ENCODE data around the gene IL1RAPL1.

The IL1RAPL1 gene

DNA sequence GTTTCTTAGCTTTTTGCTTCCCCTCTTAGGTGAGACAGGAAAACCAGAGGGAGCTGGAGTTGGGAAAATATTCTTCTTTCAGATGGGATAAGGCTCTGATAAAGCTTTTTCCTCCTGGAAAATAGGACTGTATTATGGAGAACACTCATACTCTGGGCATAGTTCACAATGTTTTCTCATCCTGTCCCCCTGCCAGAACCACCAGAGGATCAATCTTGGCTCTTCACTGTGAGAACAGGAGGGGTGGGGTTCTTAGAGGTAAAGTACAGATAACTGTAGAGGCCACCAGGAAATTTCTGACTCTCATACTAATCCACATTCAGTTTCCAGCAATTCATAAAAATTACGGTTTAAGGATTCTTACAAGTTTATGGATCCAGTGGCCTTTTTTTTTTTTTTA lies 966.3 kb downstream of the IL1RAPL1 start:
- no peak for DNase-seq

DNA sequence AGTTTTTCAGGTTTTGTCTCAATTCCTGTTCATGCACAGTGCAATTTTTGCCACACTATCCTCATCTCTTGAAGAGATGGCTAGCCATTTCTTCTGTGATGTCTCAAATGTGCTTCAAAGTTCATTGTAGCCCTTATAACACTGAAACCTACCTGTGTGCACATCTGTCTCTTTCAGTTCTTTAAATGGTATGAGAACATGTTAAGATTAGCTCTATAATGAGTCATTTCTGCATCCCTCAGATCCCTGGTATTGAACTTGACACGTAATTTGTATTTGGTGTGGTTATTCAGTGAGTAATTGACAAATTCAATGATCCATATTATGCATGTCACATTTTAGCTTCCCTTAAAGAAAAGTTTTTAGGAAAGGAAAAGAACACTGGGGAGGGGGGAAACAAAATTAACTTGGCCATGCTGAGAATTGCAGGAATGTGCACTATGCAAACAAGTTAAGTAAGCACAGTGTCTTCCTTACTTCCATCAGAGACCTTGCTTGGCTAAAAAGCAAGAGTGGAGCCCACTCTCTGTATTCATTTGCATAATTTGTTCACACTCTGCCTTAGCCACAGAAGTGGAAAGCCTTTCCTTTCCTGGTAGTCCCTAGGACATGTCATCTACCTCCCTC lies 968.3 kb downstream of the IL1RAPL1 start:
- DNase-seq, result no peak

DNA sequence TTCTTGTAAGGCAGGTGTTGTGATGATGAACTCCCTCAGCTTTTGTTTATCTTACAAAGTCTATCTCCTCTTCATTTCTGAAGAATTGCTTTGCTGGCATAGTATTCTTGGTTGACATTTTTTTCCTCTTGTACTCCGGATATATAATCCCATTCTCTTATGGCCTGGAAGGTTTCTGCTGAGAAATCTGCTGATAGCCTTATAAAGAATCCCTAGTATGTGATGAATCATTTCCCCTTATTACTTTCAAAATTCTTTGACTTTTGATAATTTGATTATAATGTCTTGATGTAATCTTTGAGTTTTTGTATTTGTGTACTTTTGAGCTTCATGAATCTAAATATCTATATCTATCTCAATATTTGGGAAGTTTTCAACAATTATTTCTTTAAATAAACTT lies 972.8 kb downstream of the IL1RAPL1 start:
- no peak for DNase-seq

DNA sequence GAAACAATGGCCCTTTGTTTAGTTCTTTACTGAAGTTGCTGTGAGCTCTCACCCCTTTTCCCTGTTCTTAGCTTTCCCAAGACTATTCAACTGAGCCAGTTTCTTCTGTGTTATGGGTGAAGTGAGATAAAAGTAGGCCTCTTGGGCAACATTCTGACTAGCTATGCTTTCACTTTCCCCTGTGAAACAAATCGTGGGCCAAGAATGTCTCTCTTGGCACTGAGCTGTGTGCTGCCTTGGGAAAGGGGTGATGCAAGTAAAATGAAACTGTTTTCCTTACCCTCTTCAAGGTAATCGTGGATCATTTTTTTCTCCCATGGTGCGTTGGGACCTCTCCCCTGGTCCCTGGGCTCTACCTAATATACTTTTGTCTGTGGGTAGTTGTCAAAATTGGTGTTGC lies 974.2 kb downstream of the IL1RAPL1 start:
- DNase-seq, result no peak

DNA sequence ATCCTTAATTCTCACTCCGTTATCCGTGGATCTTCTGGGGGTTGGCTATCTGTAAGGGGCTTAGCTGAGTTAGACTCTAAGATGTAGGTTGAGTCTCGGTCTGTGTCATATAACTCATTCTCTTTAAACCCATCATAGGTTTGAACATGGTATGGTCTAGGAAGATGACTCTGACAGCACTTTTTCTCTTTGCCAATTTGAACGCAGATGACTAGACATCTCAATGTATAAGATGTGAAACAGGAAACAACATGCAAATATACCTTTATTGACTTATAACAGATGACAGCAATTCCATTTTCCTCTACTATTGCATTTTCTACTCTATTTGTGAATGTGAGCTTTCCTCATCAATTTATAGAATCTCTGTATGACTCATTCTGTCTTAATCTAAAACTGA lies 993.3 kb downstream of the IL1RAPL1 start:
- DNase-seq, result no peak

DNA sequence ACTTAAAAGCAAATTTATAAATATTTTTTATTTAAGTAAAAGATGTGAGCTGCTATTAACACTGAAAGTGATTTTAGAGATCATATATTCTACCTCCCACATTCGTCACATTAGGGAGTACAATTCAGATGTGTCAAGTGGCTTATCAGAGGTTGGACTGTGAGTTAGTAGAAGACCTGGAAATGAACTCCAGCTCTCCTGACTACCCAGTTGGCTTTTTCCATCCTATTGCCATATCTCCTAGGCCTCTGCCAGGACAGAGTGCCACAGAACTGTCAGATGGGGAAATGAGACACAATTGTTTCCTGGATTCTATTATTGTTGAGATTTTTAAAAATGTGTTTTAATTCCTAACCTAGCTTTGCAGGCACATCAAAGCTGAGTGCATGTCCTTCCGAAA lies 994.0 kb downstream of the IL1RAPL1 start:
- DNase-seq, result no peak

DNA sequence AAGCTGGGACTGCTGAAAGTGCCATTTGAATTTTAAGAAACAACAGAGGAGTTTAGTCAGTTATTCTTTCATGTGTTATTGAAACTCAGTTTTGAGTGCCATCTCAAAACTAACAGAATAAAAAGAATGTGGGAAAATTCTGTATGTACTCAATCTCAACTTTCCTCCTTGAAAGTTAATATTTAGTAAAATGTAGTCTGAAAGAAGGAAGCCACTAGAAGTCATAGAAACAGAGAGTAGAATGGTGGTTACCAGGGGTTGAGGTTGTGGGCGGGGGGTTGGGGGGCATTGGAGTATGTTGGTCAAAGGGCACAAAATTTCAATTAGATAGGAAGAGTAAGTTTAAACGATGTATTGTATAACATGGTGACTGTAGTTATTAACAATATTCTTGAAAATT lies 999.9 kb downstream of the IL1RAPL1 start:
- DNase-seq, result no peak

DNA sequence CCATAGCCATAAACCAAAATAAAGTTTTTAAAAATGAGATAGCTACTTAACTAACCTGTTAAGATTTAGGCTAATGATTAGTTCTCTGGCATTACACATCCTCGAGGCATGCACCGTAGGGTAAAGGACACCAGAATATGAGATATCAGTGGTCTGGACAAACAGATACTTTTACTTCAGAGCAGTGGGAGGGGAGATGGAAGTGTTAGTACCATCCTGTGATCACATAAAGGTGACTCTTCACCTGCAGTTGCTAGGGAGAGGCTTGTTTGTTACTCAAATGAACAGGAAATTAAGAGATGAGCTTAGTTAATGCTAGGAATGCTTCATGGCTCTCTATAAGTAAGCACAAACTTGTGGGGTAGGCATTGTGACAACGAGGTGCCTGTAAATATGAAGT lies 1003.7 kb downstream of the IL1RAPL1 start:
- no peak for DNase-seq

DNA sequence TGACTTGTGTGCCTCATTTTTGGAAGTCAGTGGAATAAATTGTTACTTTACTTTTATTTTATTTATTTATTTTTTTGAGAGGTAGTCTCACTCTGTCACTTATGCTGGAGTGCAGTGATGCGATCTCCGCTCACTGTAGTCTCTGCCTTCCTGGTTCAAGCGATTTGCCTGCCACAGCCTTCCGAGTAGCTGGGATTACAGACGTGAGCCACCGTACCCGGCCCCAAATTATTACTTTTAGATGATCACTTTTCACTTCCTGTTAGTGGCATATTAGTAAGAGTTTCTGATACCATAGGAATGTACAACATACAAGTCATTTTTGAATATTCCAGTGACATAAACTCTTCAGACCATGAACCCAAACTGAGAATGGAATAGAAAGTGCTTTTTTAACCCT lies 1017.1 kb downstream of the IL1RAPL1 start:
- no peak for DNase-seq

DNA sequence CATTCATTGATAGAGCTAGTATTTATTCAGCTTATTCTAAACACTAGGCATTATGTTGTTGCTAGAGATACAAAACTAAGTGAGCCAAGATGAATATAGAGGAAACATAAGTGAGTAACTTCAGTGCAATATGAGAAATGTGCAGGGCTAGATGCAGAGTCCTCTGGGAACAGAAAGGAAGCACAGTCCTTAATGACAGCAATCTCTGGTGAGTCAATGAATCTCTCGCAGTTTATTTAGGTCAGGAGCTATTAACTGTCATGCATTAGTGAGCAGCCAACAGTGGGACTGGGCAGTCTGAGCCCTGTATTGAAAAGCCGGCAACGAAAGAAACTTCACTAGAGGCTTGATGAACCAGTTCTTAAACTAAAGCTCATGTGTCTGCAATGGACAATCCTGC lies 1030.0 kb downstream of the IL1RAPL1 start:
- DNase-seq, result no peak

DNA sequence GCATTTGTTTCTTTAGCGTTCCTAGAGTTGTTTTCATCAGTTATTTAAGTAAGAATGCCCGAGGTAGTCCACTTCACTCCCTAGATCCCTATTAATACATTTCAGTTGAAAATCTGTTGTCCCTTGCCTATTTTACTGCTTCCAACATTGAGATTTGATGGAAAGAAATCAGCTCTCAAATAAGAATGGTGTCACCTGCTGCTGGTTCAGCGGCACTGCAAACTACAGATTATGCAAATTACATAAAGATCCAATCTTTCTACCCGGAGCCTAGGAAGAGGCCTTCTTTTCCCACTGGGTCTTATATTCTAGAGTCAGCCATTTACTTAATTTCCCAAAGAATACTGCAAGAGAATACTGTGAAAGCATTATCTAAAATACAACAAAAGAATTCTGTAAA lies 1030.5 kb downstream of the IL1RAPL1 start:
- no peak for DNase-seq

DNA sequence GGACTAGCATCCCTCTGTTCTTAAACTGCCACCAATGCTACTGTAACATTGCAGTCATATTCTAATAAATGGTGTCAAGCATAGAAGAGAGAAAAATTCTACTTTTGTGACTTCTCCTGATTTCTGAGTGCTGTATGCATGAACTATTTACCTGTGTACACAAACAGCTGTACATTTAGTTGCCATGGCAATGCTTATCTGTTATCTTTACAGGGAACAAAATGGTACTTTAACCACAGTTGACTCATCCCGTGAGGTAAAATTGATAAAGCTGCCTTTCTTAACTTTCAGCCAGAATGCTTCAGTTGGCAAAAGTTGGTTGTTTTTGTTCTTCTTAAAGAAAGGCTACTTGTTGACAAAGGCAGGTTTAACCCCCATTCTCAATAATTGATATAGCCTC lies 1040.6 kb downstream of the IL1RAPL1 start:
- DNase-seq, result no peak

DNA sequence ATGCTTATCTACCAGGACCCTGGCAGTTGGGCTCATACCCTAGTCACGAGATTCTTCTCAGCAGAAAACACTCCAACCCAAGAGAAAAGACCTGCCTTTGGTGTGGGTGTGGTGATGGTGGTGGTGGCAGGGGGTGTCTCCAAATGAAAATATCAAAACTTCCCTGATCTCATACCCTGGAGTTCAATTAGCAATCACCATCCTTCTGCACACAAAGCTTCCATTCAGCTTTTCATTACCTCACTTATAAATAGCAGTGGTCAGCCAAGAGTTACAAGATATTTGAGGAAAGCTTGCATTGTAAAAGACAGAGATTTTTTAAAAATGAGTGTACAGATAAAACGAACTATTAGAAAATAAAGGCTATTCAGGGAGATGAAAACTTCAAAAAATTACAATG lies 1047.3 kb downstream of the IL1RAPL1 start:
- no peak for DNase-seq

DNA sequence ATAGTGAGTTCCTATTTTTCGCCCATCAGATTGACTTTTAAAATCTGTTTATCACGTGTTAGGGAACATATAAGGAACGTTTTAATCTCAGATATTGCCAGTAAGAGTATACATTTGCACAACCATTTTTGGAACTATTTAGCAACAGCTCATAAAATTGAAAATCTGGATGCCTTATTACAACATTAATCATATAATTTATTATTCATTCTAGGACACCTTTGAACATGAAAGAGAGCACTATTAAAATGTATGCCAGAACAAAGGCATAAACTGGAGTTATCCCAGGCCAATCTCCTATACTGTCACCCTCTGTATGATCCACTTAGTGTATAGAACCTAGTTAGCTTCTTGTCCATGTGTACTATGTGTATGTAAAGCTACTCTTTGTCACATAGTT lies 1049.1 kb downstream of the IL1RAPL1 start:
- DNase-seq, result no peak

DNA sequence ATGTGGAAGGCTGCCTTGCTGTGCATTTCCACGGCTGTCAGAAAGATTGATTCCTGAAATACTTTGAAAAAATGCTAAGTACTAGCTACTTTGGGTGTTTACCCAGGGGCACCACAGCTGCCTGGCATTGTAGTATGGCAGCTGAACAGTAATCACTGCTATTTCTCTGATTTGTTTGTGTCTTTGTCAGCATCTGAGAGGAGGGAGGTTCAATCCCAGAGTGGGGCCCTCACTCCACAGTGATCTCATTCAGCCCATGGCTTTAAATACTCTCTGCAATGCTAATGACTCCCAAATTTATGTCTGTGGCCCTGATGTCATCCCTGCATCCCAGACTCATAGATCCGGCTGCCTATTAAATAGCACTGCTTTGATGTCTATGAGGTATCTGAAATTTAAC lies 1052.9 kb downstream of the IL1RAPL1 start:
- no peak for DNase-seq

DNA sequence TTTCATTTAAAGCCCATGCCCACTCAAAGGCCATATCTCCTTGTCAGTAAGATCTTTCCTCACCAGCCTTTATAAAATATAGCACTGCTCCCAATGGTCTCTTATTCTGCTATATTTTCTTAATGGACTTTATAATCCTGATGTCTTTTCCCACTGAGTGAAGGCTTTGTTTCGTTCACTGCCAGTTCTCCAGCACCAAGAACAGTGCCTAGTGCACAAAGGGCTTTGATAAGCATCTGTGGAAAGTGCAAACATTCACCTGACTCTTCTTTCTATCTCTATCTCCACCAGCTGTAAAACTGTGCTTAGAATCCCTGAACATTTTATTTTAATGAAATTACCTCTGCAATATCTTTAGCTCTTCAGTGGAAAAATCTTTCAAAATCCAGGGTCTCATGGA lies 1054.2 kb downstream of the IL1RAPL1 start:
- DNase-seq, result no peak

DNA sequence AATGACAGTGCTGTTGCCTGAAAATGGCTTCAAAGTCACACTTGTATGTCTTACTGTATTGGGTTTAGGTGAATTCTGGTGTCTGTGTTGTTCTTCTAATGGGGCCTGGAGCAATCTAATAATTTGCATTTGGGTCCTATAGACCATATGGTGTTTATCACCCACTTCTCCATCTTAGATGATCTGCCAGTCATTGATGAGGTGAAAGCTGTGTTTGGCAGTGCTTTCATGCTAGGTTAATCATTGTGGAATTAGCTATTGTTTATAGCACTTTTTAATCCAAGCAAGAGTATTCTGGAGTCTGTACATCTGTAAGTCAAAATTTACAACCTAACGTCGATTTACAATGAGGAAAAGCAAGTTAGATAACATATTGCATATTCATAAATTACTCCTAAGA lies 1055.9 kb downstream of the IL1RAPL1 start:
- DNase-seq, result no peak

DNA sequence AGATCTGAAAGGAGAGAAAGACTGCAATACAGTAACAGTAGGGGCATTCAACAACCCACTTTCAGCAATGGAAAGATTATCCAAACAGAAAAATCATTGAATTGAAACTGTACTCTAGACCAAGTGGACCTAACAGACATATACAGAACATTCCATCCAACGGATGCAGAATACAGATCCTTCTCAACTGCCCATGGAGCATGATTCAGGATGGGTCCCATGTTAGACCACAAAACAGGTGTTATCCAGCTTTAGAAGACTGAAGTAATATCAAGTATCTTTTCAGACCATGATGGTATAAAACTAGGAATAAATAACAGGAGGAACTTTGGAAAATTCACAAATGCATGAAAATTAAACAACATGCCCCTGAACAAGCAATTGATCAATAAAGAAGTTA lies 1060.9 kb downstream of the IL1RAPL1 start:
- no peak for DNase-seq

DNA sequence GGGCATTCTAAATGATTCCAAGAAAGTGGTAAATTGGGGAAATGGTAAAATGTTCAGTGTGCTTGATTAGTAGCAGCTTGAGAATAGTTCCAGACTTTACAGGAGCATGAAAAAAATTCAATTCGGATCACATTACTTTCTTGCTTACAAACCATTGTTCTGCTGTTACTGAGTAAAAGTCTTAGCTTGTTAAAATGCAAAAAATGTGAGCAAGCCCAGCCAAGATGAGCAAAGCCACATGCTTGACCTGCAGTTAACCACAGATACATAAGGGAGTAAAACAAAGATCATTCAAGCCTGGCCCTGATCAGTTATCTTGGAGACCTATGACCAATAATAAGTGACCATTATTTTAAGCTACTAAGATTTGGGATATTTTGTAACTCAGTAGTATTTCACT lies 1065.2 kb downstream of the IL1RAPL1 start:
- DNase-seq, result no peak

DNA sequence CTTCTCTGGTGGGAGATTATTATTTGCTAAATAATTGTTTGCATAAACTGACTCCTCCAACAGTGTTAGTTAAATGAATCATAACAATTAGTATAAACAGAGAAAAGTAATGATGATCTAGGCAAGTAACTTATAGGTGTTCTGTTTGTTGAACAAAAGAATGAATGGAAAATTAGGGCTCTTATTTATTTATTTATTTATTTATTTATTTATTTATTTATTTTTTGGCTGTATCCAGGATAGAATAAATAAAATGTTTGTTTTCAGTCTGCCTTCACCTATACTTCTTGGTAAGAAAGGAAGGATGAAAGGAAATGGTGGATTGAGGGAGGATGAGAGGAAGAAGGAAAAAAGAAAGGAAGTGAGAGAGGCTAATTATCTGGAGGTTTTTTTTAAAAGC lies 1066.5 kb downstream of the IL1RAPL1 start:
- no peak for DNase-seq

DNA sequence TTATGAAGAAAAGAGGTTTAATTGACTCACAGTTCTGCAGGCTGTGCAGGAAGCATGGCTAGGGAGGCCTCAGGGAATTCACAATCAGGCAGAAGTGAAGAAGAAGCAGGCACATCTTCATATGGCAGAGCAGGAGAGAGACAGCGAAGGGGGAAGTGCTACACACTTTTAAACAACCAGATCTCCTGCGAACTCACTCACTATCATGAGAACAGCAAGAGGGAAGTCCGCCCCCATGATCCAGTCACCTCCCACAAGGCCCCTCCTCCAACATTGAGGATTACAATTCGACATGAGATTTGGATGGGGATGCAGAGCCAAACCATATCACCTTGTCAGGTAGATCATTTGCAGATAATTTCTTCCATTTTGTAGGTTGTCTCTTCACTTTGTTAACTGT lies 1072.7 kb downstream of the IL1RAPL1 start:
- no peak for DNase-seq

DNA sequence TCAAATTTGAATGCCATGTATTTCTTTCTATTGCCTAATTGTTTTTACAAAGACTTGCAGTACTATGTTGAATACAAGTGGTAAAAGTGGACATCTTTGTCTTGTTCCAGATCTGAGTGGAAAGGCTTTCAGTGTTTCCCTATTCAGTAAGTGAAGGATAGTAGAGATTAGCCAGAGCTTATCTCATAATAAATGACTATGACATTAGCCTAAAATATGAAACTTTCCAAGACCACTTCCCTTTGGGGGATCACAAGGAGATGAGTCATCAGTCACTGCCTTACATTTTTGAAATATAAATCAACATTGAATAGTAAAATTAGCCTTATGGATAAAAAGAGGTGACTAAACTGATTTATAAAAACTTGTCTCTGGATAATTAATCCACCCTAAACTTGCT lies 1074.0 kb downstream of the IL1RAPL1 start:
- DNase-seq, result no peak

DNA sequence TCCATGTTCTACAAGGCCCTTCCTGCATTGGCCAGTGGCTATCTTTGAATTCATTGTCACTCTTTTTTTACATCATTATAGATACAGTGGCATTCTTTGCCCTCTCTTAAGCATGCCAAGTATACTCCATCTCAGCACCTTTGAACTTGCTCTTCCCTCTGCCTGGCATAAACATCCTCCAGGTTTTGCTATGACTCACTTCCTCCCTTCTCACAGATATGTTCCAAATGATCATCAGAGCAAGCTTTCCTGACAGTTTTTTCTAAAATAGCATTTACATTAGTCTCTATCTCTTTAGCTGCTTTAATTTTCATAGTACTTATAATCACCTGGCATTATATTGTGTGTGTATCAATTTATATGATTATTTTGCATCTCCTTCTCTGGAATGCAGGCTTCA lies 1074.9 kb downstream of the IL1RAPL1 start:
- no peak for DNase-seq

DNA sequence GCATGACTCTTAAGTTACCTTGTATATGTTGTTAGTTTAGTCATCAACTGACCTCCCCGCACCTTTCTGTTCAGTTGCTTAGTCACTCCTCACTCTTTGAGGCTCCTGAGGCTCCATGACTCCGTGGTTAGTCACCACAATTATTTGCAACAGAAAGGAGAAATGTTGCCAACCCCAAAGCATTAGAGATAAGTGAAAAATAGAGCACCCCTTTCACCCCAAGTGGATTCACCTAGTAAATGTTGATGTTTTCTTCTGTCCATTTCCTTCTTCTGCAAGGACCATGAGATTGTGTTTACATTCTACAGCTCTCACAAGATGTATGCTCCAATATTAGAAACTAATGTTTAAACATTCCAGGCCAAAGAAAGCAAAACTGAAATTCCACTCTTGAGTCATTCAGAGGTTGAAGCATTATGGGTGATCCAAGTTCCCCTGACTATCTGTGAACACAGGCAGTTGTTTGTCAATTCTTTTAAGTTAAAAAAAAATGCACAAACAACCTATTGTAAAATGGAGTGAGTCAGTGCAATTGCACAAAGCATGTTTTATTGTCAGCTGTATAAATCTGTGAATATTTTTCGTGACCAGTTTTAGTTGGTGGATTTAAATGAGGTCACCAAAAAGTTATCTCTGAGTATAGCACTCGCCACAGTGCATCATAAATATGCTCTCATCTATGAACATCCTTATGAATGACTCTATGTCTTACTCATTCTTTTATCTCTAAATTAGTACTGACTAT lies 1075.7 kb downstream of the IL1RAPL1 start:
- DNase-seq, result no peak

DNA sequence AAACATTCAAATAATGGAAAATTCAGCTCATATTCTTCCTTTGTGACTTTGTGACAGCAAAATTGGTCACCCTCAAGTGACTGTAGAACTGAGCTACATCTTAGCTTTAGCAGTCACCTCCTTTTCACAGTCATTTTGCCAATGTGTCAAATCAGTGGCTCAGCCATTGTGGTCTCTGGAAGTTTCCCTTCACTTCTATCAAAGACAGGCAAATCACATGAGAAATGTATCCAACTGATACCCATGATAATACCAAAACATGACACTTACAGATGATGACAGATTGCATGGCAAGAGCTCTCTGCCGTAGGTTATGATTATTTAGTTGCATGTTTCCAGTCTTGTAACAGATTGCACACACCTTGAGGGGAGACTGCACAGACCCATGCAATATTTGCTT lies 1078.3 kb downstream of the IL1RAPL1 start:
- DNase-seq, result no peak

Data from CD4-positive, alpha-beta T cell treated with Interleukin-1 beta for 1 hour (primary cell).